Activated CD8-positive, alpha-beta memory T cell treated with anti-CD3 and anti-CD28 coated beads for 48 hours (primary cell): ENCODE measurements around the gene MACF1.

Source experiments
- DNase-seq, 3 experiments: peaks; one replicate each; pipeline ENCODE4 v3.0.0-alpha.2; 2020; ENCODE audit warnings: low read depth in 2 of 3, low spot score in 2 of 3

Gene MACF1

GRCh38 chr1:39258925-39259244, 54.4 kb downstream of the MACF1 start:
- no peak for DNase-seq

- DNase-seq = no peak
These were observed 57.3 kb downstream of the MACF1 start for GRCh38 chr1:39261712-39262221.

GRCh38 chr1:39262802-39263201, 58.3 kb downstream of the MACF1 start:
- no peak for DNase-seq

DNA sequence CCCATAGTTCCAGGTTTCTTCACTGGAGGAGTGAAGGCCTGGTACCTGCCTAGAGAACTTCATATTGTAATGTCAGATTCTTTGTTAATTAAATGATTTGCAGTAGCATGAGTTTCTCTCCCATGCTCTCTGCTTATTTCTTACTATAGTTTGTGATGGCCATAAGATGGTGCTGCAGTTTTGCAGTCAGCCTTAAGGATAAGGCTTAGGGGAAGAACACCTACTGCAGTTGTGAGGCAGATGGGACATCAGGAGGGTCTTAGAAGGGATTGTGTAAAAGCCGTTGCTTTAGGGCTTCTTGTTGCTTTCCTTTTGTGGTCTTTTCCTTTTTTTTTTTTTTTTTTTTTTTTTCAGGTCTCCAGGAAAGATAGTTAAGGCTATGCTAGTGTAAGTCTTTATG, 61.8 kb downstream of the MACF1 start:
- DNase-seq = no peak

DNA sequence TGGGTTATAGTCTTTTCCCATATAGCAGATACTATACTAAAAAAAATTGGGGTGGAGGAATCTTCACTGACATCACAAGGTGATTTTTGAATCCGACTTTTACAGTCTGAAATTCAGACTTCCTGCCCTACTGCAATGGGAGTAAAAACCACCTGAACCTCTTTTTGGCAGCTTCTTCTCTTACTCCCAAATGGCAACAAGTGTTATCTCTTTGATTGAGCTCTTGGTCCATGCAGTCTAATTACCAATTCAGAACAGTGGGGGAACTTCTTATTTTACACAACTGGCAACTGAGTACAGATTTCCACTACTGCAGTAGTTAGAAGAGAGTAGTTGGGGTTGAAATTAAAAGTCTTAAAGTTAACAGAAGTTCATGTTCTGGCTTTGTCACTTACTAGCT, 62.3 kb downstream of the MACF1 start:
- DNase-seq = no peak

DNA sequence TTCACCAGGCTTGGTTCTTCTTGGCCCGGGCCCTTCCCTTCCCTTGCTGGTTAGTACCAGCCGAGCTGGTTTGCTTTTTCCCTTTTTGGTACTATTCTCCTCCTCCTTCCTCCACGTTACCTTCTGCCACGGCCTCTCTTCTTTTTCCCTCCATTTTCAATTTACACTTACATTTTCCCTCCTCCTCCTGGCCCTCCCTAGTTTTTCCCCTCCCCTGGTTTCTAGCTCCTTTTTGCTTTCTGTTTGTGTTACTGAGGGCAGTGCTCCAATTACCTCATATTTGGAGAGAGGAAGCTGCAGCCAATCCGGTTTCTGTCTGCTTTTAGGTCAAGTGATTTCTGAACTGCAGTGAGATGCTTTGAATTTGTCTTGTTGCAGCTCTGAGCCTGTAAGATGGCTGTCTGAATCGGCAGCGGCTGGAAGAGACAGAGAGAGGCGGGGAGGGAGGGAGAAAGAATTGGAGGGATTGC, 63.7 kb downstream of the MACF1 start:
- DNase-seq = no peak

DNA sequence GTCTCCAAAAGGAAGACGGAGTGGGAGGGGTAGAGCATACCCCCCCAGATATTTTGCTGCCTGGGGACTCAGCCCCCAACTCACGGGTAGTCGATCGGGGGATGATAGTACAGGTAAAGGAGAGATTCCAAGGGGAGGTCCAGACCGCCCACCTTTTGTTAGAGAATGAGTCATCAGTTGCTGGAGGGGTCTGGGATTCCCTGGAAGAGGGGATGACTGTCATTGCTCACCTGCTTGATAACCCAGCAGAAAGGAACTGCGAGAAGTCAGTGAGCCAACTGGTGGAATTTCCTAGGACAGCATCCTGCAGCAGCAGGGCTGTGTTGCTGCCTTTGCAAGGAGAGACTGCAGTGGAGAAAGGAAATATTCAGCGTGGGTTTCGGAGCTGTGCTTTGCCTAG, 64.4 kb downstream of the MACF1 start:
- no peak for DNase-seq

DNA sequence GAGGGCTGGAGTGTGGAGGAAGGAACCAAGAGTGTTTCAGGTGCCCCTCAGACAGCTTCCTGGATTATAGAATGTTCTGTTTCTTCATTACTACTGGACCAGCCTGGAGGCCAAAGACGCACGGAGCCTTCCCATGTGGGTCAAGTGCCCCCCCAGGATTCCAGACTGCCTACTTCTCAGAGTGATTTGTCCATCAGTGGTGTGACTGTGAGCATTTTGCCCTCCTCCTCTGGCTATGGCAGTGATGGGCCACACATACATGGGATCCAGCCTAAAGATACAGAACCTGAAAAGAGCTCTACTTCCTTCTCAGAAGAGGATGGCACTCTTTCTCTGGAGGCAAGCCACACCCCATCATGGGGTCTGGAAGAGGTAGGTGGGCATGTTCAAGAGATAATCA, 64.9 kb downstream of the MACF1 start:
- no peak for DNase-seq

DNA sequence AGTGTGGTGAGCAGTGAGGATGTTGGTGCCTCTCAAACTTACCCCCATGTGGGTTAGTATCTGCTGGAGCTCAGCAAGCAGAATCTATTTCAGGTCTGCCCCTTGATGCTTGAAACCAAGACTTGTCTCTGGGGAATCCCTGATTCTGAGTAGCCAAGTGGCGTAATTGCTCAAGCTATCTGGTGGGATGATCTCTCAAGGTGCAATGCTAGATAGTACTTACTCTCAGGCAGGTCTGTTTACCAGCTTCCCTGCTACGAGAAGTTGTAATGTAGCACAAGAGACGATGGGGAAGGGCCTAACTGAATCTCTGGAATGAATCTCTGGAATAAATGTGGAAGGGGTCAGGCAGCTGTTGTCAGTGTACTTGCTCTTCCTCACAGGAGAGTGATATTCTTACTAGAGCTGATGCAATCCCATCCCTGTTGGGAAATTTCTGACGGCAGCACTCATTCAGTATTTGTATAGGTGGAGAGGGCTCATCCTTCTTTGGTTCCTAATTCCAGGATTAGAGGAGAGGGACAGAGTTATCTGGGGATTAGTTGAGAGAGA, 65.4 kb downstream of the MACF1 start:
- DNase-seq = no peak

DNA sequence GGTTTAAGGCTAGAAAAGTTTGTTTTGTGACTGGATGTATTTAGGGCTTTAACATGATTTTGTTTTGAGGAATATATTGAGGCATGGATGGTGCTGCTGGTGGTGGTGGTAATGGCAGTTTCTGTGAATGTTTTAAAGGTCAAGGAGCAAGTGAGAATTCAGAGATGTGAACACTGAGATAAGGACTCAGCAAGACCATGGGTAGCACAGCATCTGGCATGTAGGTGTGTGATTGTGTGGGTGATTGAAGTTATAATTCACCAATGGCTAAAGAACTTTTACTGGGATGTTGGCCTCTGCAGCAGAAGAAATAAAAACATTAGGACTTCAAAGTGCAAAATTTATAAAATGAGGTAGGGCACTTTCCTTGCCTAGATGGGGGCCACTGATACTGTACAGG, 65.9 kb downstream of the MACF1 start:
- no peak for DNase-seq

- no peak for DNase-seq
These were observed 67.7 kb downstream of the MACF1 start for GRCh38 chr1:39272027-39272797.

- DNase-seq = no peak
These were observed 68.4 kb downstream of the MACF1 start for GRCh38 chr1:39272798-39273469.

DNA sequence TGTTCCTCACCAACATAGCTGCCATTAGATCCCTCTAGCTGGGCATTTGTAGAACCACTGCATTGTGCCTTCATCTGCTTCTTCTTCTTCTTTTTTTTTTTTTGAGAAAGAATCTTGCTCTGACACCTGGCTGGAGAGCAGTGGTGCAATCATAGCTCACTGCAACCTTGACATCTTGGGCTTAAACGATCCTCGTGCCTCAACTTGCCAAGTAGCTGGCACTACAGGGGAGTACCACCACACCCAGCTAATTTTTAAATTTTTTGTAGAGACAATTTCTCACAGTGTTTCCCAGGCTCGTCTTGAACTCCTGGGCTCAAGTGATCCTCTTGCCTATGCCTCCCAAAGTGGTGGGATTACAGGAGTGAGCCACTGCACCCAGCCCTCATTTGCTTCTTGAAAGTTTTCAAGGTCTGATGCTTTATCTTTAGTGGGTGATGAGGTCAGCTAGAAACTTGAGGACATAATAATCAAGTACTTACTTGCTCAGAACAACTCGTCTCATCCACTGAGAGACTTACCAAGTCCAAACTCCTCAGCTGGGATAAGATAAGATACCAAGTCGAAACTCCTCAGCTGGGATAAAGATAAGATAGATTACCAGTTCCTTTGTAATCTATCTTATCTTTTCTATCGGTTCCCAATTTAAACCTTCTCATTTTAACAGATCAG, 71.5 kb downstream of the MACF1 start:
- no peak for DNase-seq

DNA sequence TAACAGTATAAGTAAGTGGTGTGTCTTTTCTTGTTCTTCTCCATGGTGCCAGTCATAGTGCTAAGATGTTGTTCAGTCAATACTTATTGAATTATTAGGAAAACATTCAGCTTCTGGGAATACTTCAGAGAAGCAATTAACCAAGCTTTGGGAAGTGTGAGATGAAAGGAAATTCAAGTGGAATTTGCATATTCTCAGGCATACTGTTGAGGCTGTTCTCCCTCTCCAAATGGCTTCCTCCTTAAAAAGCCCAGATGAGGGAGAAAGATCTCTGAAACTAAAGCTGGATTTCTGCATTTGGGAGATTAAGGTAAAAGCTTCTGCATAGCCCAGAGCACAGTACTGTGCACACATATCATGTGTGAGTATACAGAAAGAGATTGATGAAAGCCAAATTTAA, 73.4 kb downstream of the MACF1 start:
- no peak for DNase-seq

- no peak for DNase-seq
These were observed 78.2 kb downstream of the MACF1 start for GRCh38 chr1:39282537-39283216.

DNA sequence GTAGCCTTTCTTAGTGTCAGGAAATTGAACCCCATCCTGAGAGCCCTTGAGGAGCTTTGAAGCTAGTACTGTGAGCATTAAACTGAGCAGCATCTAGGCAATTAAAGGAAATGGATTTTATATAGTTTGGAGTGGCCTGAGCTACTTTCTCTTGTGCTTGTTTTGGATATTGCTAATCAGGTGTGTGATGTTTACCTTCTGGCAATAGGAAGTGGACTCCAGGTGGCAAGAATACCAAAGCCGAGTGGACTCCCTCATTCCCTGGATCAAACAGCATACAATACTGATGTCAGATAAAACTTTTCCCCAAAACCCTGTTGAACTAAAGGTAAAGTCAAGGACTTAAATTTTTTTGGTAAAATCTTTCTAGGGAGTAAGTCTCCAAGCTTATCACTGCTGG, 79.4 kb downstream of the MACF1 start:
- DNase-seq = no peak

DNA sequence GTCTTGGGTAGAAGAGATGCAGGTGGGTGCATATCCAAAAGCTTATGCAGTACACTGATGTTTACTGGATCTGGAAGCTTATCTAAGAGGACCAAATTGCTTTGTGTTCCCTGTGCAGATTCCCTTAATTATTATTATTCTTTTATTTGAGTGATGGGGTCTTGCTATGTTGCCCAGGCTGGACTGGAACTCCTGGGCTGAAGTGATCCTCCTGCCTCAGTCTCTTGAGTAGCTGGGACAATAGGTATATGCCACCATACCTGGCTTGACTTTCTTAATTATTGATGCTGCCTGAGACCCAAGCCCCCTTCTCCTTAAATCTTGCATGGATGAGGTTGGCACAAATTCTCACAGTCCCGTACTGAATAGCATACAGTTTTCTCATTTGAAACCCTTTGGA, 83.0 kb downstream of the MACF1 start:
- DNase-seq = no peak

DNA sequence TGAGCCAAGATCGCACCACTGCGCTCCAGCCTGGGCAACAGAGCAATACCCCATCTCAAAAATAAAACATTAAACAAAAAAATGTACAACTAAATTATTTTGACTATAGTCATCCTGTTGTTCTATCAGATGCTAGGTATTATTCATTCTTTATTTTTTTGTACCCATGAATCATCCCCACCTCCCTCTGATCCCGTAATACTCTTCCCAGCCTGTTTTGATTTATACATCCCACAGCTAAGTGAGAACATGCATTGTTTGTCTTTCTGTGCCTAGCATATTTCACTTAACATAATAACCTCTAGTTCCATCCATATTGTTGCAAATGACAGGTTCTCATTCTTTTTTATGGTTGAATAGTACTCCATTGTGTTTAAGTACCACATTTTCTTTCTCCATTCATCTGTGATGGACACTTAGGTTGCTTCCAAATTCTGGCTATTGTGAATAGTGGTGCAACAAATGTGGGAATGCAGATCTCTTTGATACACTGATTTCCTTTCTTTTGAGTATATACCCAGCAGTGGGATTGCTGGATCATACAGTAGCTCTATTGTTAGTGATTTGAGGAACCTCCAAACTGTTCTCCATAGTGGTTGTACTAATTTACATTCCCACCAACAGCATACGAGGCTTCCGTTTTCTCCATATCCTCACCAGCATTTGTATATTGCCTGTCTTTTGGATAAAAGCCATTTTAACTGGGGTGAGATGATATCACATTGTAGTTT, 84.4 kb downstream of the MACF1 start:
- no peak for DNase-seq

- no peak for DNase-seq
These were observed 87.9 kb downstream of the MACF1 start for GRCh38 chr1:39292401-39292800.

GRCh38 chr1:39293375-39294070, 89.0 kb downstream of the MACF1 start:
- no peak for DNase-seq
